HepG2 (cell line): Measurements from ENCODE around the gene PEX11G. TPM values are rescaled to one million over a fixed set of nuclear protein-coding genes. Genes with fewer than 3 reads are reported as not detected.

Source experiments
- FOXJ3 ChIP-seq: sonication (generic); formaldehyde crosslinking; IDR thresholded peaks from 2 replicates; pipeline ENCODE4 v1.4.0; 2020; ENCODE audit warnings: missing genetic modification reagents, mild to moderate bottlenecking, borderline replicate concordance
- HMG20A ChIP-seq: IDR thresholded peaks from 2 replicates; pipeline ENCODE4 v1.6.1; 2016; ENCODE audit warnings: borderline replicate concordance
- HNRNPK ChIP-seq: fragments of 200-400 bp; formaldehyde crosslinking; IDR thresholded peaks from 2 replicates; pipeline ENCODE4 v1.6.1; 2018; ENCODE audit warnings: low read length, low read depth, moderate library complexity, mild to moderate bottlenecking; ENCODE audit not compliant: poor library complexity, severe bottlenecking
- LCORL ChIP-seq, 2 experiments: fragments of 450-650 bp in 1 of 2; sonication (generic) in 1 of 2; formaldehyde crosslinking in 1 of 2; IDR thresholded peaks; 2 replicates each; pipeline versions ENCODE4 v1.5.0 to v1.6.1; 2017 to 2020; ENCODE audit warnings: antibody characterized with exemption in 1 of 2, missing genetic modification reagents in 1 of 2
- MAF1 ChIP-seq: sonication (generic); formaldehyde crosslinking; IDR thresholded peaks from 2 replicates; pipeline ENCODE4 v1.5.0; 2020; ENCODE audit warnings: missing genetic modification reagents, borderline replicate concordance
- MAFG ChIP-seq: sonication (generic); formaldehyde crosslinking; IDR thresholded peaks from 2 replicates; pipeline ENCODE4 v1.5.1; 2020; ENCODE audit warnings: mild to moderate bottlenecking, missing genetic modification reagents
- NCOR1 ChIP-seq: fragments of 200-600 bp; sonication (generic); IDR thresholded peaks from 2 replicates; pipeline ENCODE4 v1.7.0; 2017; ENCODE audit warnings: antibody characterized with exemption, low read length, borderline replicate concordance
- RERE ChIP-seq: IDR thresholded peaks from 2 replicates; pipeline ENCODE4 v1.6.1; 2016; ENCODE audit warnings: low read depth, missing genetic modification reagents, missing compliant biosample characterization
- SETDB1 ChIP-seq: sonication (generic); formaldehyde crosslinking; IDR thresholded peaks from 2 replicates; pipeline ENCODE4 v1.5.1; 2020; ENCODE audit warnings: missing genetic modification reagents, mild to moderate bottlenecking, borderline replicate concordance
- SMC3 ChIP-seq: IDR thresholded peaks from 2 replicates; pipeline ENCODE4 v1.6.1; 2011; ENCODE audit warnings: low read length, improper control_type of control experiment
- SP4 ChIP-seq: sonication (generic); formaldehyde crosslinking; IDR thresholded peaks from 2 replicates; pipeline ENCODE4 v1.8.1; 2023; ENCODE audit warnings: mild to moderate bottlenecking, missing genetic modification reagents
- SPEN ChIP-seq: sonication (generic); formaldehyde crosslinking; IDR thresholded peaks from 2 replicates; pipeline ENCODE4 v1.5.1; 2020; ENCODE audit warnings: low read depth, mild to moderate bottlenecking, missing genetic modification reagents
- SRF ChIP-seq: IDR thresholded peaks from 2 replicates; pipeline ENCODE4 v1.6.1; 2011; ENCODE audit warnings: mild to moderate bottlenecking, low read depth, low read length, moderate library complexity
- ZBTB39 ChIP-seq: sonication (generic); formaldehyde crosslinking; IDR thresholded peaks from 2 replicates; pipeline ENCODE4 v1.5.0; 2020; ENCODE audit warnings: missing genetic modification reagents
- ZFP36L1 ChIP-seq: sonication (generic); formaldehyde crosslinking; IDR thresholded peaks from 2 replicates; pipeline ENCODE4 v1.8.0; 2022; ENCODE audit warnings: mild to moderate bottlenecking, missing genetic modification reagents, moderate library complexity
- ZNF276 ChIP-seq: sonication (generic); formaldehyde crosslinking; IDR thresholded peaks from 2 replicates; pipeline ENCODE4 v1.4.0; 2020; ENCODE audit warnings: mild to moderate bottlenecking, low read depth, missing genetic modification reagents
- ZNF441 ChIP-seq: sonication (generic); formaldehyde crosslinking; IDR thresholded peaks from 2 replicates; pipeline ENCODE4 v1.7.0; 2021; ENCODE audit warnings: missing genetic modification reagents, borderline replicate concordance
- ZNF678 ChIP-seq: sonication (generic); formaldehyde crosslinking; IDR thresholded peaks from 2 replicates; pipeline ENCODE4 v1.4.0; 2020; ENCODE audit warnings: mild to moderate bottlenecking, missing genetic modification reagents
- polyA plus RNA-seq, 8 experiments: library from polyadenylated mRNA; depleted of rRNA in 3 of 8; stranded (reverse) in 7 of 8; unstranded in 1 of 8; fragments of >200 nt; fragmentation: Illumina TruSeq in 4 of 8; extraction: Trizol in 4 of 8; gene quantifications; 2 replicates each; pipeline versions ENCODE4 v1.2.1 to v1.2.3, GENCODE V29; 2011 to 2016; ENCODE audit warnings: low read depth in 4 of 8, missing spikeins in 1 of 8, mixed read lengths in 1 of 8; ENCODE audit not compliant: insufficient read depth in 1 of 8
- total RNA-seq, 5 experiments: library from RNA; depleted of rRNA; stranded (reverse); fragments of >200 nt; fragmentation: Illumina TruSeq; extraction: Trizol; gene quantifications; 2 replicates each; pipeline ENCODE4 v1.2.3, GENCODE V29; 2016; ENCODE audit warnings: low read depth in 1 of 5

Gene PEX11G
- total and polyA plus RNA-seq, 2 of the 13 experiments (the other 11 are each of a cell fraction or from before 2014, with no cell fraction given): not detected

- TF ChIP-seq ZBTB39 (CRISPR knock-in tag) (no peak), MAFG (CRISPR knock-in tag) (no peak), HMG20A (no peak), MAF1 (peak; percentile 81; the same call in 1 of the 2 replicates), SPEN (peak; percentile 98), RERE (CRISPR knock-in tag) (0 out of 2 replicates have a peak, but pooled peaks have one; percentile 26), SRF (no peak), HNRNPK (peak; percentile 76), SMC3 (no peak), NCOR1 (no peak), ZFP36L1 (CRISPR knock-in tag) (no peak), SP4 (CRISPR knock-in tag) (peak; percentile 93), FOXJ3 (CRISPR knock-in tag) (no peak), SETDB1 (CRISPR knock-in tag) (no peak), ZNF678 (CRISPR knock-in tag) (no peak; the same call in 1 of the 2 replicates), ZNF276 (CRISPR knock-in tag) (peak; percentile 73; the same call in 1 of the 2 replicates), LCORL (IDR thresholded peaks at IDR 0.05) (peak; percentile 67; the same call in 1 of the 2 replicates), LCORL (CRISPR knock-in tag; IDR thresholded peaks at IDR 0.05) (peak; percentile 88), ZNF441 (no peak; the same call in 1 of the 2 replicates)
Observed at GRCh38 chr19:7522072-7522922, 33.5 kb upstream of the PEX11G start, which contains the start of gene MCOLN1 (continued).
